Large intestine (tissue), 1 donor: ENCODE data around the gene GCH1. TPM values are rescaled to one million over a fixed set of nuclear protein-coding genes. Genes with fewer than 3 reads are reported as not detected.

Experiments
- polyA plus RNA-seq: library from polyadenylated mRNA; unstranded; fragments of 120-200 nt; gene quantifications from one replicate; pipeline ENCODE4 v1.2.1, GENCODE V29; 2013

Gene GCH1
- polyA plus RNA-seq, 1 donor: 27.5 TPM

Other genes starting within 250 kb of the GCH1 start
- 8.1 TPM for gene WDHD1, start 124.3 kb upstream of the GCH1 start, polyA plus RNA-seq
- gene SOCS4, start 124.4 kb upstream of the GCH1 start, polyA plus RNA-seq: 12.0 TPM
- 83.8 TPM for gene MAPK1IP1L, start 148.8 kb upstream of the GCH1 start, polyA plus RNA-seq
- 873 TPM for gene LGALS3, start 226.4 kb upstream of the GCH1 start, polyA plus RNA-seq